NT2/D1 (cell line): ENCODE data around the gene PILRA.

Source experiments
- YY1 ChIP-seq: IDR thresholded peaks from 2 replicates; pipeline ENCODE4 v1.6.1; 2011; ENCODE audit not compliant: insufficient read length, insufficient read depth
- ZNF274 ChIP-seq: IDR thresholded peaks from 2 replicates; pipeline ENCODE4 v1.6.1; 2011; ENCODE audit warnings: mild to moderate bottlenecking, low read depth, low read length

GRCh38 chr7:100433276-100433591 lies 59.9 kb downstream of the PILRA start:
- TF ChIP-seq ZNF274: no peak
- TF ChIP-seq YY1: no peak
